AG04449 (cell line): ENCODE data around the gene ACACB.

Experiments
- CTCF ChIA-PET: fragments of 350-600 bp; formaldehyde crosslinking; extraction: SDS; loops from one replicate; lab custom pipeline; 2021; ENCODE audit warnings: antibody characterized with exemption; lab: Yijun Ruan, JAX
- POLR2A ChIA-PET: fragments of 400-600, 350-600 bp; formaldehyde crosslinking; extraction: SDS; loops from one replicate; lab custom pipeline; 2020; ENCODE audit warnings: antibody characterized with exemption, inconsistent platforms; lab: Yijun Ruan, JAX
- DNase-seq: peaks from one replicate; pipeline ENCODE4 v3.0.0-alpha.2; 2010; ENCODE audit warnings: low read depth, low spot score
- H3K4me3 ChIP-seq: 2 replicates; pipeline ENCODE4 v1.5.1; 2011; ENCODE audit warnings: low read depth, mild to moderate bottlenecking, control low read depth, low read length
- CTCF ChIP-seq: IDR thresholded peaks from one replicate; pipeline ENCODE4 v1.5.1; 2011; ENCODE audit warnings: mild to moderate bottlenecking, moderate library complexity, low read length, control low read depth, inconsistent platforms; ENCODE audit not compliant: insufficient read depth; ENCODE audit errors: missing control alignments

Gene ACACB

GRCh38 chr12:109112720-109113465, 3.5 kb upstream of the ACACB start:
- TF ChIP-seq CTCF, result no peak
- ChIA-PET CTCF (interaction anchor here (0.6 to 5.3 kb wide), 20 partner anchors 8 to 549 kb away, joined by 3 to 81 read pairs (median 8); no protein-coding TSS in a partner anchor), POLR2A (no interaction called here)
- no peak for DNase-seq
- no peak overlapping the region for H3K4me3 ChIP-seq

GRCh38 chr12:109113661-109114321, 2.6 kb upstream of the ACACB start:
- CTCF ChIA-PET, result interaction anchor here (1.1 to 4.7 kb wide), 8 partner anchors 21 to 282 kb away, joined by 3 to 81 read pairs (median 6); no protein-coding TSS in a partner anchor

GRCh38 chr12:109114644-109115043, 1.7 kb upstream of the ACACB start:
- ChIA-PET POLR2A (no interaction called here), CTCF (interaction anchor here (0.8 to 4.7 kb wide), 6 partner anchors 20 to 281 kb away, joined by 3 to 81 read pairs (median 5); no protein-coding TSS in a partner anchor)
- TF ChIP-seq CTCF, result no peak
- no peak for DNase-seq
- H3K4me3 ChIP-seq, result no peak overlapping the region

More at GRCh38 chr12:109113661-109114321, 2.6 kb upstream of the ACACB start:
- no peak overlapping the region for H3K4me3 ChIP-seq
- no peak for DNase-seq
- TF ChIP-seq CTCF, result no peak
- POLR2A ChIA-PET, result no interaction called here

DNA sequence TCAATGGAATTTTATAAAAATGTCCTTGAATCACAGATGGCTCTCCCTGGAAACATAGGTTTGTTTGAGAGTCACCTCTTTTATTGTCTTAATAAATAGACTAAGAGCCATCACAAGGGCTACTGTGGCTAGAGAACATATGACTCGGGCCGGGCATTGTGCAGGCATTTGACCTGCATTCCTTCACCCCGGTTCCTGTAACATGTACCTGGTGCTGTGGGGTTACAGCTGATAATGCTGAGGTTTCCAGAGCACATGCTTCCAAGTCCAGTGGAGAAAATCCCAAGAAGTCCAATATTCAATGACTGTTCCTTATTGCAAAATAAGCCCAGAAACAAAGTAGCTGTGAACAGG, 1.0 kb upstream of the ACACB start:
- no peak for DNase-seq
- POLR2A ChIA-PET, result no interaction called here
- CTCF ChIA-PET, result interaction anchor here (0.8 to 4.7 kb wide), 4 partner anchors 19 to 276 kb away, joined by 3 to 81 read pairs (median 14); no protein-coding TSS in a partner anchor
- TF ChIP-seq CTCF, result no peak
- H3K4me3 ChIP-seq, result no peak overlapping the region

- TF ChIP-seq CTCF, result no peak
- no peak overlapping the region for H3K4me3 ChIP-seq
- no peak for DNase-seq
- CTCF ChIA-PET, result interaction anchor here (0.6 to 4.7 kb wide), 3 partner anchors 15 to 277 kb away, joined by 3 to 22 read pairs (median 3); no protein-coding TSS in a partner anchor
- POLR2A ChIA-PET, result no interaction called here
Measured at GRCh38 chr12:109116611-109116949, 193 bp downstream of the ACACB start.

DNA sequence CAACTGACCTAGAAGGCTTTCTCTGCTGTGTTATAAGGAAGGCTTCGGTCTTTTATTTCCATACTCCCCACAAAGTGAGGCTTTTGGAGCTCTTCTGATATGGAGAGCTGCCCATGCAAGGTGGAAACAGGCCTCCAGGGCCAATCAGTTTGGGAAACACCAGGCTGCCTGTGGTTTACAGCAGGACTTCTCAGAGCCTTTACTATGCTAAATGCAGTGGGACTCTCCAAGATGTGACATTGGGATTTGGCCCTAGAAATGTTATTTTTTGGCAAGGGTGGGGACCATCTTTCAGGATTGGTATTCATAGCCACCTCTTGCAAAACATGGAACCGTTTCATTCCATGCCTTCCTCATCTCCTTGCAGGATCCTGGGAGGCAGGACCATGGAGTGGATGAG, 3.7 kb downstream of the ACACB start:
- POLR2A ChIA-PET, result no interaction called here
- CTCF ChIA-PET, result interaction anchor here (0.8 to 4.2 kb wide), 3 partner anchors 8 to 267 kb away, joined by 3 to 27 read pairs (median 4); no protein-coding TSS in a partner anchor
- DNase-seq, result no peak
- no peak overlapping the region for H3K4me3 ChIP-seq
- no peak for TF ChIP-seq CTCF
